HepG2 (cell line): ENCODE results near the gene CSNK1G1. TPM values are rescaled to one million over a fixed set of nuclear protein-coding genes. Genes with fewer than 3 reads are reported as not detected.

Experiments used
- ATAC-seq: fragments of 200-7000 bp; cut with Tn5 transposase; 3 replicates; pipeline ENCODE4 v1.9.1; 2020; ENCODE audit warnings: mild to moderate bottlenecking, moderate library complexity
- BruUV-seq: library from RNA; stranded (reverse); fragments of 400-500 nt; replicated peaks from 2 replicates; lab custom pipeline; 2021; lab: Mats Ljungman, UMichigan
- CTCF ChIA-PET: fragments of 300-600 bp; formaldehyde crosslinking; extraction: SDS; loops from one replicate; lab custom pipeline; 2021; ENCODE audit warnings: low total read pairs, inconsistent platforms, low intra/inter-chr PET ratio; lab: Yijun Ruan, JAX
- POLR2A ChIA-PET: fragments of 350-600 bp; sonication (Branson Sonifier 250); formaldehyde crosslinking; loops from one replicate; lab custom pipeline; 2020; ENCODE audit warnings: antibody characterized with exemption, inconsistent platforms; lab: Yijun Ruan, JAX
- DNase-seq: peaks from one replicate; pipeline ENCODE4 v3.0.0-alpha.2; 2015; ENCODE audit warnings: low spot score
- FAIRE-seq: peaks from 3 replicates; lab custom pipeline; 2011; peaks lifted over from hg19 to GRCh38; lab: Jason Lieb, UNC
- H2AFZ ChIP-seq: one replicate; pipeline ENCODE4 v1.6.1; 2011; ENCODE audit warnings: low read length, inconsistent platforms
- H3K27ac ChIP-seq: fragments of 300-600 bp; 3 replicates; pipeline ENCODE4 v1.8.0; 2011; ENCODE audit warnings: mixed run types, mild to moderate bottlenecking, mixed read lengths, low read length, inconsistent platforms; ENCODE audit not compliant: insufficient read depth; ENCODE audit errors: extremely low read length
- H3K27me3 ChIP-seq, 2 experiments: fragments of 200-600 bp in 1 of 2; 2 replicates in 1 of 2; 3 replicates in 1 of 2; pipeline versions ENCODE4 v1.6.0 to v1.8.0; 2011; ENCODE audit warnings: low read length in 2 of 2, mild to moderate bottlenecking in 2 of 2, moderate library complexity in 2 of 2, inconsistent platforms in 1 of 2; ENCODE audit not compliant: insufficient read depth in 2 of 2, control insufficient read depth in 1 of 2
- H3K36me3 ChIP-seq, 2 experiments: fragments of 200-600 bp in 1 of 2; replicated peaks in 1 of 2; 2 replicates in 1 of 2; 3 replicates in 1 of 2; pipeline versions ENCODE4 v1.5.1 to v1.8.0; 2011; ENCODE audit warnings: low read length in 2 of 2, inconsistent platforms in 1 of 2; ENCODE audit not compliant: insufficient read depth in 2 of 2, control insufficient read depth in 1 of 2
- H3K4me1 ChIP-seq: 2 replicates; pipeline ENCODE4 v1.5.1; 2012; ENCODE audit warnings: low read length, inconsistent platforms; ENCODE audit not compliant: insufficient read depth
- H3K4me2 ChIP-seq: 2 replicates; pipeline ENCODE4 v1.6.0; 2011; ENCODE audit warnings: low read depth, low read length, inconsistent platforms
- H3K4me3 ChIP-seq, 3 experiments: fragments of 200-600 bp in 1 of 3; sonication (generic), shearing (Covaris generic) in 1 of 3; replicated peaks in 1 of 3; 2 replicates each; pipeline ENCODE4 v1.5.1; 2011 to 2016; ENCODE audit warnings: low read length in 3 of 3, inconsistent platforms in 2 of 3, low read depth in 2 of 3, mild to moderate bottlenecking in 2 of 3, control low read depth in 1 of 3, mixed read lengths in 1 of 3; ENCODE audit not compliant: insufficient read depth in 1 of 3
- H3K79me2 ChIP-seq: one replicate; pipeline ENCODE4 v1.6.1; 2011; ENCODE audit warnings: low read length, inconsistent platforms; ENCODE audit not compliant: insufficient read depth
- H3K9ac ChIP-seq: 2 replicates; pipeline ENCODE4 v1.6.0; 2011; ENCODE audit warnings: mild to moderate bottlenecking, low read depth, low read length, inconsistent platforms; ENCODE audit not compliant: insufficient read depth
- H3K9me3 ChIP-seq: 2 replicates; pipeline ENCODE4 v1.5.1; 2012; ENCODE audit warnings: mild to moderate bottlenecking, low read length
- H4K20me1 ChIP-seq: 2 replicates; pipeline ENCODE4 v1.6.0; 2011; ENCODE audit warnings: inconsistent platforms, mild to moderate bottlenecking, low read length, moderate library complexity; ENCODE audit not compliant: insufficient read depth
- AHDC1 ChIP-seq: sonication (generic); formaldehyde crosslinking; IDR thresholded peaks from 2 replicates; pipeline ENCODE4 v1.5.1; 2020; ENCODE audit warnings: mild to moderate bottlenecking, missing genetic modification reagents, borderline replicate concordance
- ASH2L ChIP-seq: fragments of 300-600, 200-600 bp; sonication (generic); IDR thresholded peaks from 2 replicates; pipeline ENCODE4 v1.7.0; 2017; ENCODE audit warnings: low read depth, mild to moderate bottlenecking, moderate library complexity, mixed read lengths, low read length; ENCODE audit not compliant: insufficient read length
- GATA4 ChIP-seq: sonication (generic); IDR thresholded peaks from 2 replicates; pipeline ENCODE4 v1.6.1; 2016; ENCODE audit warnings: antibody characterized with exemption, low read depth, borderline replicate concordance
- NR2F1 ChIP-seq, 2 experiments: fragments of 450-650 bp in 1 of 2; formaldehyde crosslinking in 1 of 2; IDR thresholded peaks; 2 replicates each; pipeline versions ENCODE4 v1.5.0 to v1.6.1; 2016 to 2020; ENCODE audit warnings: mild to moderate bottlenecking in 1 of 2, missing compliant biosample characterization in 1 of 2, missing genetic modification reagents in 1 of 2, moderate library complexity in 1 of 2
- RARG ChIP-seq: sonication (generic); formaldehyde crosslinking; IDR thresholded peaks from 2 replicates; pipeline ENCODE4 v1.4.0; 2020; ENCODE audit warnings: low read depth, mild to moderate bottlenecking, missing genetic modification reagents
- ZNF407 ChIP-seq: sonication (generic); formaldehyde crosslinking; IDR thresholded peaks from one replicate; pipeline ENCODE4 v1.5.1; 2020; ENCODE audit warnings: mild to moderate bottlenecking, missing genetic modification reagents; ENCODE audit errors: not compliant biosample characterization
- ZNF414 ChIP-seq: sonication (generic); formaldehyde crosslinking; IDR thresholded peaks from 2 replicates; pipeline ENCODE4 v1.5.0; 2020; ENCODE audit warnings: missing genetic modification reagents
- ZNF749 ChIP-seq: sonication (generic); formaldehyde crosslinking; IDR thresholded peaks from 2 replicates; pipeline ENCODE4 v1.8.0; 2022; ENCODE audit warnings: mild to moderate bottlenecking, missing genetic modification reagents, moderate library complexity, borderline replicate concordance
- WGBS: methylation state at CpG from one replicate; pipeline ENCODE4 v1.1.6; 2017; ENCODE audit warnings: low lambda C conversion rate; 5-methylcytosine and 5-hydroxymethylcytosine counted together
- in situ Hi-C: cut with HindIII; loops from 2 replicates; pipeline ENCODE4 v1.10.0; 2017; ENCODE audit warnings: low pct_unique_long_range_greater_than_20kb; ENCODE audit not compliant: extremely low pct_ligation_motif_present
- intact Hi-C: fragments of 100-400 bp; cut with micrococcal nuclease; formaldehyde crosslinking; loops from one replicate; pipeline ENCODE4 v1.10.0; 2022; ENCODE audit not compliant: unreplicated experiment
- polyA plus RNA-seq, 8 experiments: library from polyadenylated mRNA; depleted of rRNA in 3 of 8; stranded (reverse) in 7 of 8; unstranded in 1 of 8; fragments of >200 nt; fragmentation: Illumina TruSeq in 4 of 8; extraction: Trizol in 4 of 8; gene quantifications; 2 replicates each; pipeline versions ENCODE4 v1.2.1 to v1.2.3, GENCODE V29; 2011 to 2016; ENCODE audit warnings: low read depth in 4 of 8, missing spikeins in 1 of 8, mixed read lengths in 1 of 8; ENCODE audit not compliant: insufficient read depth in 1 of 8
- total RNA-seq, 5 experiments: library from RNA; depleted of rRNA; stranded (reverse); fragments of >200 nt; fragmentation: Illumina TruSeq; extraction: Trizol; gene quantifications; 2 replicates each; pipeline ENCODE4 v1.2.3, GENCODE V29; 2016; ENCODE audit warnings: low read depth in 1 of 5
- TF ChIP-seq, protein P1 (sequence below): sonication (generic); formaldehyde crosslinking; IDR thresholded peaks from 2 replicates; pipeline ENCODE4 v1.8.1; 2023; ENCODE audit warnings: missing genetic modification reagents, mild to moderate bottlenecking, borderline replicate concordance

Gene CSNK1G1
- total and polyA plus RNA-seq, 2 of the 13 experiments (the other 11 are each of a cell fraction or from before 2014, with no cell fraction given) = 8.5 to 12.6 TPM

DNA sequence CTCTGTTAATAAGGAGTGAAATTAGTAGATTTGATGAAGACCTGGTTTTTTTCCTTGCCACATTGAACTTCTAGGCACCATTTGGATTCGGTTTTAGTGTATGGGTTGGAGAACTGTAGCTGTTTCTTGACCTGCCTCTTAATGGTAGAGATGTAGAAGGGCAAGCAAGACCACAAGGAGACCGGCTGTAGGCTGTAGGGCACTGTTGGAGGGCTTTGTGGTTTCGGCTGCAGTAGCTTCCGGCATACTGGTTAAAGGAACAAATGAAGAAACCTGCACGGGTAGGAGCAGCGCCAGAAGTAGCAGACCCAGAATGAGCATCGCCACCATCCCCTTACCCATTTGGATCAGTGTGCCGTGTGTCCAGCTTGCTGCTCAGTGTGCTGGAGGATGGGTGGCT is 17.4 kb upstream of the CSNK1G1 start:
- no peak overlapping the region for H2AFZ ChIP-seq
- WGBS = 97% methylated on average over 8 of the region's 8 CpGs
- peaks cover 21% of the 10 kb centered on the region for H3K4me1 ChIP-seq
- ChIA-PET CTCF (no interaction called here), POLR2A (no interaction called here)
- intact Hi-C loops = no loop called here
- no peaks in the 10 kb centered on the region for H4K20me1 ChIP-seq
- no peak overlapping the region for H3K9ac ChIP-seq
- peaks cover 4% of the 10 kb centered on the region for H3K79me2 ChIP-seq
- no peaks in the 10 kb centered on the region for H3K9me3 ChIP-seq
- no peak overlapping the region for H3K27ac ChIP-seq
- no TSS peak for BruUV-seq
- peaks cover 0 to 20% of the 10 kb centered on the region in 2 experiments; a peak in 3 of 5 replicates for H3K36me3 ChIP-seq
- H3K27me3 ChIP-seq = no peaks in the 10 kb centered on the region
- ATAC-seq = no peak
- no peak overlapping the region for H3K4me2 ChIP-seq
- no peak for FAIRE-seq
- H3K4me3 ChIP-seq = no peak overlapping the region
- no peak for DNase-seq
- in situ Hi-C loops = no loop called here
- TF ChIP-seq GATA4 = no peak
- TF ChIP-seq AHDC1 (CRISPR knock-in tag) = no peak
- no peak for TF ChIP-seq RARG
- no peak for TF ChIP-seq ZNF407 (CRISPR knock-in tag)
- TF ChIP-seq, protein P1, sequence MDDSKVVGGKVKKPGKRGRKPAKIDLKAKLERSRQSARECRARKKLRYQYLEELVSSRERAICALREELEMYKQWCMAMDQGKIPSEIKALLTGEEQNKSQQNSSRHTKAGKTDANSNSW (CRISPR knock-in tag) = no peak
- no peak for TF ChIP-seq ZNF414 (CRISPR knock-in tag)
- TF ChIP-seq ZNF749 (CRISPR knock-in tag) = no peak
- no peak for TF ChIP-seq ASH2L
- no peak for TF ChIP-seq NR2F1 (CRISPR knock-in tag; IDR thresholded peaks at IDR 0.05)
